ENCODE measurements around the gene GULP1. TPM values are rescaled to one million over a fixed set of nuclear protein-coding genes. Genes with fewer than 3 reads are reported as not detected.
"Not testable (repeated sequence)": the region's sequence is repeated elsewhere in the genome, so short reads cannot be mapped to it uniquely, and the experiment has no call there.

The GULP1 gene
- total and polyA plus RNA-seq, 12 donors, result 5.8 to 122 (median 51.5) TPM

- H3K9me3 ChIP-seq (replicated peaks in 1 of 3), result no peaks in the 10 kb centered on the region
- TF ChIP-seq CTCF (IDR thresholded peaks at IDR 0.05) (no peak), POLR2A (IDR thresholded peaks at IDR 0.05) (no peak)
- H3K4me1 ChIP-seq (replicated peaks in 1 of 2), result no peaks in the 10 kb centered on the region
- WGBS, 4 donors, result 33 to 45% (median 40%) methylated on average over 2 of the region's 2 CpGs
- intact Hi-C loops (cut with DNase I), result no loop called here
- H3K27me3 ChIP-seq, result no peaks in the 10 kb centered on the region
- no peaks in the 10 kb centered on the region for H3K36me3 ChIP-seq (replicated peaks in 1 of 2)
- H3K27ac ChIP-seq, result no peak overlapping the region
- H3K4me3 ChIP-seq, result no peak overlapping the region
- no peak for DNase-seq
Measured at GRCh38 chr2:188280811-188281222, 10.9 kb upstream of the GULP1 start.

GRCh38 chr2:188282907-188283306 lies 8.8 kb upstream of the GULP1 start:
- Histone ChIP-seq H3K4me1 (replicated peaks in 1 of 2) (no peaks in the 10 kb centered on the region), H3K36me3 (replicated peaks in 1 of 2) (no peaks in the 10 kb centered on the region), H3K4me3 (no peak overlapping the region), H3K27ac (no peak overlapping the region), H3K27me3 (no peaks in the 10 kb centered on the region), H3K9me3 (replicated peaks in 1 of 3) (no peaks in the 10 kb centered on the region)
- intact Hi-C loops (cut with DNase I), result no loop called here
- TF ChIP-seq POLR2A (IDR thresholded peaks at IDR 0.05) (no peak), CTCF (IDR thresholded peaks at IDR 0.05) (no peak)
- DNase-seq, result no peak

- intact Hi-C loops (cut with DNase I); H3K4me1 ChIP-seq (replicated peaks in 1 of 2); H3K9me3 ChIP-seq (replicated peaks in 1 of 3); H3K36me3 ChIP-seq (replicated peaks in 1 of 2); H3K4me3 ChIP-seq; H3K27me3 ChIP-seq; DNase-seq; H3K27ac ChIP-seq: not testable (repeated sequence)
- WGBS, 4 donors, result 91 to 95% (median 93%) methylated on average over 3 of the region's 3 CpGs
Measured at GRCh38 chr2:188284251-188284650, 7.4 kb upstream of the GULP1 start.

- TF ChIP-seq POLR2A (IDR thresholded peaks at IDR 0.05) (no peak), CTCF (IDR thresholded peaks at IDR 0.05) (no peak)
- Histone ChIP-seq H3K36me3 (replicated peaks in 1 of 2) (no peaks in the 10 kb centered on the region), H3K27me3 (no peaks in the 10 kb centered on the region), H3K4me1 (replicated peaks in 1 of 2) (no peaks in the 10 kb centered on the region), H3K4me3 (no peak overlapping the region), H3K27ac (no peak overlapping the region), H3K9me3 (replicated peaks in 1 of 3) (no peaks in the 10 kb centered on the region)
- no peak for DNase-seq
- WGBS, 4 donors, result 79 to 86% (median 84%) methylated on average over 5 of the region's 5 CpGs
- intact Hi-C loops (cut with DNase I), result no loop called here
Measured at GRCh38 chr2:188285049-188285448, 6.6 kb upstream of the GULP1 start.

GRCh38 chr2:188285774-188286173 lies 5.9 kb upstream of the GULP1 start:
- Histone ChIP-seq H3K4me3 (no peak overlapping the region), H3K27me3 (no peaks in the 10 kb centered on the region), H3K9me3 (replicated peaks in 1 of 3) (no peaks in the 10 kb centered on the region), H3K27ac (no peak overlapping the region), H3K36me3 (replicated peaks in 1 of 2) (no peaks in the 10 kb centered on the region), H3K4me1 (replicated peaks in 1 of 2) (peaks cover 0 to 7% of the 10 kb centered on the region in 2 donors)
- TF ChIP-seq CTCF (IDR thresholded peaks at IDR 0.05) (no peak), POLR2A (IDR thresholded peaks at IDR 0.05) (no peak)
- 66 to 79% (median 75%) methylated on average over 2 of the region's 2 CpGs for WGBS, 4 donors
- DNase-seq, result no peak
- intact Hi-C loops (cut with DNase I), result no loop called here

All from adrenal gland (tissue), 12 donors.